Measurements from ENCODE around the gene KRT80. TPM values are rescaled to one million over a fixed set of nuclear protein-coding genes. Genes with fewer than 3 reads are reported as not detected.

Gene KRT80
- total and polyA plus RNA-seq, 10 donors, result 0.03 to 0.37 (median 0.17) TPM; not detected in 7

GRCh38 chr12:52157566-52158150 is 34.2 kb downstream of the KRT80 start:
- Histone ChIP-seq H3K36me3 (no peaks in the 10 kb centered on the region), H3K9me3 (no peaks in the 10 kb centered on the region), H3K27ac (no peak overlapping the region), H3K27me3 (replicated peaks in 1 of 7) (peaks cover 0 to 8% (median under 1%) of the 10 kb centered on the region in 7 donors), H3K4me1 (peaks cover 0 to 3% (median under 1%) of the 10 kb centered on the region in 6 donors), H3K4me3 (no peak overlapping the region)
- 80 to 89% (median 85%) methylated on average over 5 of the region's 5 CpGs for WGBS, 5 donors
- intact Hi-C loops (cut with DNase I; ENCODE audit: low total_unique reads), result loop anchor here (2.0 to 10.0 kb wide), 3 partner anchors 171 to 827 kb away; no protein-coding TSS in a partner anchor
- DNase-seq, result no peak
- TF ChIP-seq POLR2AphosphoS5 (IDR thresholded peaks at IDR 0.05), result no peak
- TF ChIP-seq POLR2A (IDR thresholded peaks at IDR 0.05), result no peak
- no peak for TF ChIP-seq CTCF (IDR thresholded peaks at IDR 0.05 in 8 of 11, conservative IDR thresholded peaks at IDR 0.05 in 3 of 11)

GRCh38 chr12:52156757-52157565 is 34.9 kb downstream of the KRT80 start:
- intact Hi-C loops (cut with DNase I; ENCODE audit: low total_unique reads), result loop anchor here (2.0 to 10.0 kb wide), 3 partner anchors 172 to 828 kb away; no protein-coding TSS in a partner anchor
- H3K36me3 ChIP-seq, result no peaks in the 10 kb centered on the region
- 29 to 52% (median 49%) methylated on average over 9 to 15 of the region's 15 CpGs for WGBS, 5 donors

GRCh38 chr12:52156311-52156710 is 35.5 kb downstream of the KRT80 start:
- 79 to 87% (median 84%) methylated on average over 4 of the region's 4 CpGs for WGBS, 5 donors
- no peak for TF ChIP-seq POLR2A (IDR thresholded peaks at IDR 0.05)
- no peak for TF ChIP-seq POLR2AphosphoS5 (IDR thresholded peaks at IDR 0.05)
- no peak for TF ChIP-seq CTCF (IDR thresholded peaks at IDR 0.05 in 8 of 11, conservative IDR thresholded peaks at IDR 0.05 in 3 of 11)
- no peak for DNase-seq
- Histone ChIP-seq H3K27me3 (replicated peaks in 1 of 7) (peaks cover 0 to 21% (median 11%) of the 10 kb centered on the region in 7 donors), H3K4me1 (peaks cover 3 to 16% (median 9%) of the 10 kb centered on the region in 6 donors), H3K27ac (no peak overlapping the region), H3K36me3 (no peaks in the 10 kb centered on the region), H3K4me3 (no peak overlapping the region), H3K9me3 (no peaks in the 10 kb centered on the region)
- intact Hi-C loops (cut with DNase I; ENCODE audit: low total_unique reads), result loop anchor here (2.0 to 10.0 kb wide), 3 partner anchors 172 to 828 kb away; no protein-coding TSS in a partner anchor

More at GRCh38 chr12:52156757-52157565, 34.9 kb downstream of the KRT80 start:
- no peak overlapping the region for H3K4me3 ChIP-seq
- peaks cover 0 to 15% (median 7%) of the 10 kb centered on the region in 7 donors for H3K27me3 ChIP-seq (replicated peaks in 1 of 7)
- TF ChIP-seq POLR2AphosphoS5 (IDR thresholded peaks at IDR 0.05) (no peak), CTCF (IDR thresholded peaks at IDR 0.05 in 8 of 11, conservative IDR thresholded peaks at IDR 0.05 in 3 of 11) (peak; percentile 70 to 95 (median 90))
- peak; percentile 89 for DNase-seq
- H3K4me1 ChIP-seq, result peaks cover 2 to 10% (median 7%) of the 10 kb centered on the region in 6 donors
- no peaks in the 10 kb centered on the region for H3K9me3 ChIP-seq
- H3K27ac ChIP-seq, result no peak overlapping the region

All from spleen (tissue), 11 donors.